ENCODE results near the gene NCAPH2.

Gene NCAPH2

DNA sequence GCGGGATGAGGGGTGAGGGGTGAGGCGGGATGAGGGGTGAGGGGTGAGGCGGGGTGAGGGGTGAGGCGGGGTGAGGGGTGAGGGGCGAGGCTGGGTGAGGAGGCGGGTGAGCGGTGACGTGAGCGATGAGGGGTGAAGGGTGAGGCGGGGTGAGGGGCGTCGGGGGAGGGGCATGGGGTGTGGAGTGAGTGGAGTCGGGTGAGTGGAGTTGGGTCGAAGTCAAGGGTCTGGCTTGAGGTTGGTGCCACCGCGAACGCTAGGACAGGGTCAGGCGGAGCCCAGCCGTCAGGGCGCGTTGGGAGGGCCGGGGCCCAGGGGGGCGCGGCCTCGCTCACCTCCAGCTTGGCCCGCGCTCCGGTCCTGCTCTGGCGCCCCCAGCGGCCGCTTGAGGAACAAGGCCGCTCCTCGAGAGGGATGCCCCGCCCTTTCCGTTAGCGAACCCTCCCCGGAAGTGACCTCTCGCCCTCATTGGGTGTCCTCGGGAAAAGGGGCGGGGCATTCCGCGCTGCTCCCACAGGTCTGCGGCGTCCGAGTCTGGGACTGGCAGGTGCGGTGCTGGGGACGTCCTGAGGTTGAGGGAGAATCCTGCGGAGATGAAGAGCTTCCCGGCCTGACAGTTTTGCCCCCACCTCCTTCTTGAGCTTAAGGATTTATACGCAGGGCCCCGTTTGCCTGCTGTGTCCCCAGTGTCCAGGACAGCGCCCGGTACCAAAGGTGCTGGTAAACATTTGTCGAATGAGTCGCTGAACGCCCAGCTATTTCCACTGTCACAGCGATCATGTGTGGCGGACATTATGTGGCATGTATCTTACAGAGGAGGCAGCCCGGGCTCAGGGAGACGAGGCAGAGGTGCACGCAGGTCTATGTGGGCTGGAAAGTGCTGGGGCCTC lies 54.7 kb downstream of the NCAPH2 start, which contains the start of gene SYCE3:
TSS of gene SYCE3 (minus strand) at position 397 of the 890 bp plus-strand sequence. CDS start 6,514 bp downstream, outside the sequence.
- TF ChIP-seq, protein P1, sequence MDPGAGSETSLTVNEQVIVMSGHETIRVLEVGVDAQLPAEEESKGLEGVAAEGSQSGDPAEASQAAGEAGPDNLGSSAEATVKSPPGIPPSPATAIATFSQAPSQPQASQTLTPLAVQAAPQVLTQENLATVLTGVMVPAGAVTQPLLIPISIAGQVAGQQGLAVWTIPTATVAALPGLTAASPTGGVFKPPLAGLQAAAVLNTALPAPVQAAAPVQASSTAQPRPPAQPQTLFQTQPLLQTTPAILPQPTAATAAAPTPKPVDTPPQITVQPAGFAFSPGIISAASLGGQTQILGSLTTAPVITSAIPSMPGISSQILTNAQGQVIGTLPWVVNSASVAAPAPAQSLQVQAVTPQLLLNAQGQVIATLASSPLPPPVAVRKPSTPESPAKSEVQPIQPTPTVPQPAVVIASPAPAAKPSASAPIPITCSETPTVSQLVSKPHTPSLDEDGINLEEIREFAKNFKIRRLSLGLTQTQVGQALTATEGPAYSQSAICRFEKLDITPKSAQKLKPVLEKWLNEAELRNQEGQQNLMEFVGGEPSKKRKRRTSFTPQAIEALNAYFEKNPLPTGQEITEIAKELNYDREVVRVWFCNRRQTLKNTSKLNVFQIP (CRISPR knock-in tag; IDR thresholded peaks at IDR 0.05; ENCODE audit: borderline replicate concordance, low read depth) = no peak
- TF ChIP-seq, protein P2, sequence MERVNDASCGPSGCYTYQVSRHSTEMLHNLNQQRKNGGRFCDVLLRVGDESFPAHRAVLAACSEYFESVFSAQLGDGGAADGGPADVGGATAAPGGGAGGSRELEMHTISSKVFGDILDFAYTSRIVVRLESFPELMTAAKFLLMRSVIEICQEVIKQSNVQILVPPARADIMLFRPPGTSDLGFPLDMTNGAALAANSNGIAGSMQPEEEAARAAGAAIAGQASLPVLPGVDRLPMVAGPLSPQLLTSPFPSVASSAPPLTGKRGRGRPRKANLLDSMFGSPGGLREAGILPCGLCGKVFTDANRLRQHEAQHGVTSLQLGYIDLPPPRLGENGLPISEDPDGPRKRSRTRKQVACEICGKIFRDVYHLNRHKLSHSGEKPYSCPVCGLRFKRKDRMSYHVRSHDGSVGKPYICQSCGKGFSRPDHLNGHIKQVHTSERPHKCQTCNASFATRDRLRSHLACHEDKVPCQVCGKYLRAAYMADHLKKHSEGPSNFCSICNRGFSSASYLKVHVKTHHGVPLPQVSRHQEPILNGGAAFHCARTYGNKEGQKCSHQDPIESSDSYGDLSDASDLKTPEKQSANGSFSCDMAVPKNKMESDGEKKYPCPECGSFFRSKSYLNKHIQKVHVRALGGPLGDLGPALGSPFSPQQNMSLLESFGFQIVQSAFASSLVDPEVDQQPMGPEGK (CRISPR knock-in tag; IDR thresholded peaks at IDR 0.05; ENCODE audit: borderline replicate concordance) = no peak
- TF ChIP-seq ZNF565 (CRISPR knock-in tag; conservative IDR thresholded peaks at IDR 0.05; ENCODE audit: low read depth) = no peak
- TF ChIP-seq RARB (CRISPR knock-in tag; IDR thresholded peaks at IDR 0.05) = no peak
- TF ChIP-seq, protein P3, sequence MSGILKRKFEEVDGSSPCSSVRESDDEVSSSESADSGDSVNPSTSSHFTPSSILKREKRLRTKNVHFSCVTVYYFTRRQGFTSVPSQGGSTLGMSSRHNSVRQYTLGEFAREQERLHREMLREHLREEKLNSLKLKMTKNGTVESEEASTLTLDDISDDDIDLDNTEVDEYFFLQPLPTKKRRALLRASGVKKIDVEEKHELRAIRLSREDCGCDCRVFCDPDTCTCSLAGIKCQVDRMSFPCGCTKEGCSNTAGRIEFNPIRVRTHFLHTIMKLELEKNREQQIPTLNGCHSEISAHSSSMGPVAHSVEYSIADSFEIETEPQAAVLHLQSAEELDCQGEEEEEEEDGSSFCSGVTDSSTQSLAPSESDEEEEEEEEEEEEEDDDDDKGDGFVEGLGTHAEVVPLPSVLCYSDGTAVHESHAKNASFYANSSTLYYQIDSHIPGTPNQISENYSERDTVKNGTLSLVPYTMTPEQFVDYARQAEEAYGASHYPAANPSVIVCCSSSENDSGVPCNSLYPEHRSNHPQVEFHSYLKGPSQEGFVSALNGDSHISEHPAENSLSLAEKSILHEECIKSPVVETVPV (CRISPR knock-in tag; IDR thresholded peaks at IDR 0.05) = no peak
- TF ChIP-seq ZNF70 (CRISPR knock-in tag; IDR thresholded peaks at IDR 0.05) = no peak
- no peak for TF ChIP-seq ESRRG (CRISPR knock-in tag; IDR thresholded peaks at IDR 0.05)
- TF ChIP-seq CSDC2 (CRISPR knock-in tag; IDR thresholded peaks at IDR 0.05) = no peak
- TF ChIP-seq TCF4 (CRISPR knock-in tag; IDR thresholded peaks at IDR 0.05; ENCODE audit: borderline replicate concordance) = no peak
- no peak for TF ChIP-seq ZNF8 (CRISPR knock-in tag; IDR thresholded peaks at IDR 0.05)
- TF ChIP-seq ZC3H10 (CRISPR knock-in tag; IDR thresholded peaks at IDR 0.05) = no peak
- TF ChIP-seq, protein P4, sequence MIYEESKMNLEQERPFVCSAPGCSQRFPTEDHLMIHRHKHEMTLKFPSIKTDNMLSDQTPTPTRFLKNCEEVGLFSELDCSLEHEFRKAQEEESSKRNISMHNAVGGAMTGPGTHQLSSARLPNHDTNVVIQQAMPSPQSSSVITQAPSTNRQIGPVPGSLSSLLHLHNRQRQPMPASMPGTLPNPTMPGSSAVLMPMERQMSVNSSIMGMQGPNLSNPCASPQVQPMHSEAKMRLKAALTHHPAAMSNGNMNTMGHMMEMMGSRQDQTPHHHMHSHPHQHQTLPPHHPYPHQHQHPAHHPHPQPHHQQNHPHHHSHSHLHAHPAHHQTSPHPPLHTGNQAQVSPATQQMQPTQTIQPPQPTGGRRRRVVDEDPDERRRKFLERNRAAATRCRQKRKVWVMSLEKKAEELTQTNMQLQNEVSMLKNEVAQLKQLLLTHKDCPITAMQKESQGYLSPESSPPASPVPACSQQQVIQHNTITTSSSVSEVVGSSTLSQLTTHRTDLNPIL (CRISPR knock-in tag; IDR thresholded peaks at IDR 0.05; ENCODE audit: low read depth) = no peak
- no peak for TF ChIP-seq BACH2 (CRISPR knock-in tag; IDR thresholded peaks at IDR 0.05; ENCODE audit: borderline replicate concordance)
- no peak for TF ChIP-seq GLIS3 (CRISPR knock-in tag; IDR thresholded peaks at IDR 0.05)

DNA sequence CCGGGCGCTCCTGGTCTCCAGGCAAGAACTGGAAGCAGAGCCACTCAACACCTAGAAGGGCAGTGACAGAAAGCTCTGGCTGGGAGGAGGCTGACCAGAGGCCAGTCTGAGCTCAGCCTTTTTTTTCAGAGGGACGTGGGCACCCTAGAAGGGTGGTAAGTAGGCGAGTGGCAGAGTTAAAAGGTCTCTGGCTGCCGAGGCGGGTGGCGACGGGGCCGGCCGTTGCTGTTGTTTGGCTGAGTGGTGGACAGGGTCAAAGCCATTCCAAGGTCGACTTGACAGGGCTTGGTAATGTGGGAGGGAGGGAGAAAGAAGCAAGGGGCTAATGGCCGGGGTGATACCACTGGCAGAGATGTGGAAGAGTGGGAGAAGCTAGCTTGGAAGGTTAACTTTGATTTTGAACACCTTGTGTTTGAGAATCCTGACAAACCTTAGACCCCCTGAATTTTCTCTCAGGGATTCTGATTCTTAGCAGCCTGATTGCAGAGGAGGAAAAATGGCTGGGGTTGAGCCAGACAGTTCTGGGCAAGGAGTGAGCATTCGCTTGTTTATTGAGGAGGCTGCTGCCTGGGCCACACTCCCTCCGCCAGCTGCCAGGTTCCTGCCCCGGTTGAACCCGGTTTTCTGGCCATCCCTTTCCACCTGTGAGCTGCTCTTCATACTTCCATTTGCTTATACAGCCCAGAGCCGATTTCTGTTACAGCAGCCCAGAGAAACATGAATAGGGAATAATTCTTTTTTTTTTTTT lies 55.6 kb downstream of the NCAPH2 start:
- TF ChIP-seq ZNF565 (CRISPR knock-in tag; conservative IDR thresholded peaks at IDR 0.05; ENCODE audit: low read depth) (no peak), ZC3H10 (CRISPR knock-in tag; IDR thresholded peaks at IDR 0.05) (no peak), TCF4 (CRISPR knock-in tag; IDR thresholded peaks at IDR 0.05; ENCODE audit: borderline replicate concordance) (no peak), PPARA (CRISPR knock-in tag; IDR thresholded peaks at IDR 0.05; ENCODE audit: borderline replicate concordance) (no peak), TOX (CRISPR knock-in tag; IDR thresholded peaks at IDR 0.05; ENCODE audit: borderline replicate concordance) (no peak), BACH2 (CRISPR knock-in tag; IDR thresholded peaks at IDR 0.05; ENCODE audit: borderline replicate concordance) (no peak), ZFP3 (CRISPR knock-in tag; IDR thresholded peaks at IDR 0.05) (no peak)
- TF ChIP-seq, protein P5, sequence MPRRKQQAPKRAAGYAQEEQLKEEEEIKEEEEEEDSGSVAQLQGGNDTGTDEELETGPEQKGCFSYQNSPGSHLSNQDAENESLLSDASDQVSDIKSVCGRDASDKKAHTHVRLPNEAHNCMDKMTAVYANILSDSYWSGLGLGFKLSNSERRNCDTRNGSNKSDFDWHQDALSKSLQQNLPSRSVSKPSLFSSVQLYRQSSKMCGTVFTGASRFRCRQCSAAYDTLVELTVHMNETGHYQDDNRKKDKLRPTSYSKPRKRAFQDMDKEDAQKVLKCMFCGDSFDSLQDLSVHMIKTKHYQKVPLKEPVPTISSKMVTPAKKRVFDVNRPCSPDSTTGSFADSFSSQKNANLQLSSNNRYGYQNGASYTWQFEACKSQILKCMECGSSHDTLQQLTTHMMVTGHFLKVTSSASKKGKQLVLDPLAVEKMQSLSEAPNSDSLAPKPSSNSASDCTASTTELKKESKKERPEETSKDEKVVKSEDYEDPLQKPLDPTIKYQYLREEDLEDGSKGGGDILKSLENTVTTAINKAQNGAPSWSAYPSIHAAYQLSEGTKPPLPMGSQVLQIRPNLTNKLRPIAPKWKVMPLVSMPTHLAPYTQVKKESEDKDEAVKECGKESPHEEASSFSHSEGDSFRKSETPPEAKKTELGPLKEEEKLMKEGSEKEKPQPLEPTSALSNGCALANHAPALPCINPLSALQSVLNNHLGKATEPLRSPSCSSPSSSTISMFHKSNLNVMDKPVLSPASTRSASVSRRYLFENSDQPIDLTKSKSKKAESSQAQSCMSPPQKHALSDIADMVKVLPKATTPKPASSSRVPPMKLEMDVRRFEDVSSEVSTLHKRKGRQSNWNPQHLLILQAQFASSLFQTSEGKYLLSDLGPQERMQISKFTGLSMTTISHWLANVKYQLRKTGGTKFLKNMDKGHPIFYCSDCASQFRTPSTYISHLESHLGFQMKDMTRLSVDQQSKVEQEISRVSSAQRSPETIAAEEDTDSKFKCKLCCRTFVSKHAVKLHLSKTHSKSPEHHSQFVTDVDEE (CRISPR knock-in tag; IDR thresholded peaks at IDR 0.05) = no peak
- TF ChIP-seq, protein P3 (CRISPR knock-in tag; IDR thresholded peaks at IDR 0.05) = no peak
- ATAC-seq = peak; percentile 24

More for the DNA sequence above, 54.7 kb downstream of the NCAPH2 start, which contains the start of gene SYCE3:
- peak; percentile 97 for ATAC-seq

All from SK-N-SH treated with all-trans-retinoic acid at 6 μM for 48 hours (cell line).